Measurements from ENCODE around the gene SV2B.

SV2B gene

DNA sequence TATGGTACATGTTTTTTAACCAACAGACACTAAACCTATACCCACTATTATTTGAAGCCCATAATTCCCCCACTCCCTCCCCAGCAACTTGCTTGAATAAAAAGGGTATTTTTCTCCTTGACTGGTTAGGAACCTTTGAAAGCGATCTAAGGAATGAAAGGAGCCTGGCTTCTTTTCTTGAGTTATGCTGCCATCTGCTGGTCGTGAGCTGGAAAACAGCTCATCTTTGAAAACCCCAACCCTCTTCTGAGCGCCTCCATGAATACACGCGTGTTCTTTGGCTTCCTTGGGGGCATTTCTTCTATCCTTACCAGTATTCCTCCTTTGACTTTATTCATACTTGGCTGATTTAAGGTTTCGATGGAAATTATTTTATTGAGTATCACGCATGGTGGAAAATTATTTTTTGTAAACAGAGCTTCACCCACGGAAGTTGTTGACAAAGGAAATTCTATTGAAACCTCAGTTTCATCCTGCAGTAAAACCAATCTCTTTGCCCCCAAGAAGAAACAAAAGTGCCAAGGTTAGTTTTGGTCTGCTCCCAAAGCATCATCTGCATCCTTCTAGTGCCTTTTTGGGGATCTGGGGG is 171.6 kb downstream of the SV2B start:
- peak; percentile 41 for DNase-seq (ENCODE audit: low read depth)

DNA sequence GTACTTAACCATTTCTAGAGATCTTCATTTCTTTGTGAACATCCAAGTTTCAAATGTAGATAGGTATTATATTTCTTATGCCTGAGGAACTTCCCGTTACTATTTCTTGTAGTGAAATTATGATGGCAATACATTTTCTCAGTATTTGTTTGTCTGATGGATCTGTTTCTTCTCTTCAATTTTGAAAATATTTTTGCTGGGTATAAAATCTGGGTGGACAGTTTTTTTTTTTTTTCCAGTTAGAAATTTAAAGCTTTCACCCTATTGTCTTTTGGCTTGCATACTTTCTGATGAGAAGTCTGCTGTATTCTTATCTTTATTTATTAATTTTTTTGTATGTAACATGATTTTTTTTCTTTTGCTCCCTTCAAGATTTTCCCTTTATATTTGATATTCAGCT is 175.8 kb downstream of the SV2B start:
- DNase-seq (ENCODE audit: low read depth) = no peak

DNA sequence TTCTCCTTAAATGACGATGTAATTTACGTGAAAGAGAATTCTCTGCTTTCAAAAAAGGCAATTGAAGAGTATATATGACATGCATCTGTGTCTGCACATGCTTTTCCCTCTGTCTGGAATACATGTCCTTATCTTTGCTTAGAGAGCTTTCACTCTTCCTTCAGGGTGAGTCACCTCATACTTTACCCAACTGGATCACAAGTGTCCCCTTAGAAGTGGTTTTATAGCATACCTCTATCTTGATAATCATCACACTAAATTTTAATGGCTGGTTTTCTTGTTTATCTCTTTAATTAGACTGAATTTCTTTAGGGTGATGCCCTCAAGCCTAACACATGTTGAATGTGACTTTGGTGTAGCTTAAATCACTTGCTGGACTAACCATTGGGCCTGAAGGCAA is 178.9 kb downstream of the SV2B start:
- no peak for DNase-seq (ENCODE audit: low read depth)

DNA sequence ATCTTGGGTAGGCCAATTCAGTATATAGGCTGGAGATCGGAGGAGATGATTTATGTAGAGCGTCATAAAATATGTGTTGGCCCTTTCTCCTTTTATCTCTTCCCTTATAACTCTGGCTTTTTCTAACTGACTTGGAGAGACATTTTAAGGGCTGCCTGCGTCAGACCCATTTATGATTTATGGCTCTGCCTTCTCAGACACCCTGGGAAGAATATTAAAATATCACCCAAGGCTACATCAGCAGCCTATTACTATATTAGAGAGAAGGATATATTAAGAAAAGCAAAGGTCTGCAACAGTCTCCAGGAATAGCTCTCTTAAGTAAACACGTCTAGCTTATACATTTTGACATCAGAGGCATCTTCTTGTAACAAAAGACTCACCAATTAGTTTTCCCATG is 179.4 kb downstream of the SV2B start:
- no peak for DNase-seq (ENCODE audit: low read depth)

DNA sequence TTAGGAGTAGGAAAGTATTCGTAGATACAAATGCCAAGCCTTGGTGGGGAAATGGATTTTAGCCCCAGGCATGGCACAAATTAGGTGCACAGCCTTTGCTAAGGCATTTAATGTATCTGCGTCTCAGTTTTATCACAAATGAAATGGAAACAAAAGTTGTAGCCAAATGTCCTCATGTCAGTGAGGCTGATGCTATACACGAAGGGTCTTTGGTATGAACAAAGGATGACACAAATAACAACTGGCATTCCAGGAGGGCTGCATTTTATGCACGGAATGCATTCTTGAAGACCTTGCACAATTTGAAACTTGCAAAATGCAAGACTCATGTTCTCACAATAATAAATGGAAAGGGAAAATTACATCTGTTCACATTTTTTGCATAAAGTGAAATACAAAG is 181.9 kb downstream of the SV2B start:
- no peak for DNase-seq (ENCODE audit: low read depth)

DNA sequence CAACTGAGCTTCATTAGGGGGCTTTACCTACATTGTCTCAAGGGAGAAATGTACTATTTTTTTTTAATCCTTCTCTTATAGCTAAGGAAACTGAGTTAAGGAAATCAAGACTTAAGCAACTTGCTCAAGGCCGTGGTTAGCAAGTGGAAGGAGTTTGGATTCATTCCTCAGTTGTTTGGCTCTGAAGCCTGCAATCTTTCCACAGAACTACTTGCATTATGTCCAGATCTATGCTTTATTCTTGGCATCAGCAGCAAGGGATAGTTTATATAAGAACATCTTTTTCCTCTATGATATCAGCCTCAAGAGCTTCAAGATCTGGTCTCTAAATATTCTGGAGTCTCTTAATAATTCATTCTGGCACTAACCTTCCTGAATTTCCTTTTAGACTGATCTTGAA is 182.4 kb downstream of the SV2B start:
- no peak for DNase-seq (ENCODE audit: low read depth)

DNA sequence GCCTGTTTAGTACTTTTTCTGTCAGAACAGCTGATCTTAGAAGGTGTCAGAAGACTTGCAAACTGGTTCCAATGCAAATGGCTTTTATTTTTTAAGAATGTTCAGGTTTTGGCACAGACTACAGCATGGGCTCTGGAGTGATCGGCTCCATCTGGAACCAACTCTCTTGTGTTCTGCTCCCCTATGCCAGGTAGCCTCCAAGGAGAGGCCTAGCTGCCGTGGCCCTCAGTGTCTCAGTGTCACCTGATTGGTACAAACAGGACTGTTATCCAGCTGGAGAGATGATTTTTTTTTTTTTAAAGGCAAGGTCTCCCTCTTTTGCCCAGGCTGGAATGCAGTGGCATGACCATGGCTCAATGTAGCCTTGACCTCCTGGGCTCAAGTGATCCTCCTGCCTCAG is 183.1 kb downstream of the SV2B start:
- DNase-seq (ENCODE audit: low read depth) = no peak

DNA sequence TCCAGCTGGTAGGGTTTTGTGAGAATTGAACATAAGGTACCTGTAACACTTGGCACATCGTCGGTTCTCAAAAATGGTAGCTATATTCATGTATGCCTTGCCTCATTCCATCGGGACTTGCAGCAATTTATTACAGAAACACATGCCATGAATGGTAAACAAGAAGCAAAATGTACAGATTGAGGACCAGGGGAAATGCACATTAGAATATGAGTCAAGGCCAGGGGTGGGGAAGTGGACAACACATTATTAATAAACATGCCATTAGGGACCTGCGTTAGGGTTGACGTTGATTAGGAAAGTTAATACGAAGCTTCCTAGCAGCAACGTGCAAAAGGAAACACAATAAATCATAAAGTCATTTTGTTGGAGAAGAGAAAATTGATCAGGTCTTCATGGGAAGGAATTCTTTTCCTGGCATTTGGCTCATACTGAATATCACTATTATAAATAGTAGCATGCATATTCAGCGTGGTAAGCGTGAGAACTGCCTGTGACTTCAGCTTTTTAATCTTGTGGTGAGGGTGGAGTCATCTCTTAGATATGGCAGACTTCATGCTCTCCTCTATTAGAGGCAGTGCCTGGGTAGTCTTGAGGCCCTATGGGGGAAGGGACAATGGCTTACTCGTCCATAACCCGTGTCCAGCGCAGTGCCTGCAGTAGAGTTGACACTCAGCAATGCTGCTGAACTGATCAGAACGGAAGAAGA is 184.9 kb downstream of the SV2B start:
- DNase-seq (ENCODE audit: low read depth) = no peak

DNA sequence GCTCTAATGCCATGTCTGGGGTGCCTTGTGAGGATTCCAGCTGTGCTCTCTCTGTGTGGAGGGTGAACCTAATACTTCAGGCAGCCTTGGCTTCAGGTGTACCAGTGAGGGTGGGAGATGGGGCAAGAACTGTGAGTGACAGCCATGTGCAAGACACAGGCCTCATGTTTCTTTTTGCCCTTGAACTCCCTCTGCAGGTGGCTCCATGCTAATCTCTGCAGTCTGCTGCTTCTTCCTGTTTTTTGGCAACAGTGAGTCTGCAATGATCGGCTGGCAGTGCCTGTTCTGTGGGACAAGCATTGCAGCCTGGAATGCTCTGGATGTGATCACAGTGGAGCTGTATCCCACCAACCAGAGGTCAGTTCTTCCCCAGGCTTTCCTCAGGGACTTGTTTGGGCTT is 189.3 kb downstream of the SV2B start:
- DNase-seq (ENCODE audit: low read depth) = no peak

DNA sequence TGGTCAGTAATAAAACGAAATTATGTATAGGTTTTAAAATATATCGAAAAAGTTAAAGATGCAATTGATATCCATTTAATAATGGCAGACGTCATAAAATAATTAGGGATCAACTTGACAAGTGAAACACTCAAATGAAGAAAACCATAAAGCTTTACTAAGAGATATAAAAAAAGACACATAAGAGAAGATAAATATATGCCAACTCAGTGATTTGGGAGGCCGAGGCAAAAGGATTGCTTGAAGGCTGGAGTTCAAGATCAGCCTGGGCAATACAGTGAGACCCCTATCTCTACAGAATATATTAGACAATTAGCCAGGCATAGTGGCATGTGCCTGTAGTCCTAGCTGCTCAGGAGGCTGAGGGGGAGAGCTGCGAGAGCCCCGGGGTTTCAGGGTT is 190.5 kb downstream of the SV2B start:
- no peak for DNase-seq (ENCODE audit: low read depth)

DNA sequence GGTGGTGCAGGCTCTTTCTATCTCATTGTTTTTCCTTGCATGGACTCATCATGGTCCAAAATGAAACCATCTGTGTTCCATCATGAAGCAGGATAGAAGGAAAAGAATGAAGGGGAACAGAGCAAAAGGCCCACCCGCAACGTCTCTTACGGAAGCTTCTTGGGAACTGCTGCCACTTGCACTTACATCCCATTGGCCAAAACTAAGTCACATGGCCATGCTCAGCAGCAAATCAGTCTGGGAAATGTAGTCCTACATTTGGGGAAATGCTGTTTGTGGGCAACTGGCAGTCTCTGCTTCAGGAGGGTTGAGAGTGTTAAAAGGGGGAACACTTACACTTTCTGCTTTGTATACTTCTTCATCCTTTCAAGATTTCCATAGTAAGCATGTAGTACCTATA is 191.6 kb downstream of the SV2B start:
- no peak for DNase-seq (ENCODE audit: low read depth)

DNA sequence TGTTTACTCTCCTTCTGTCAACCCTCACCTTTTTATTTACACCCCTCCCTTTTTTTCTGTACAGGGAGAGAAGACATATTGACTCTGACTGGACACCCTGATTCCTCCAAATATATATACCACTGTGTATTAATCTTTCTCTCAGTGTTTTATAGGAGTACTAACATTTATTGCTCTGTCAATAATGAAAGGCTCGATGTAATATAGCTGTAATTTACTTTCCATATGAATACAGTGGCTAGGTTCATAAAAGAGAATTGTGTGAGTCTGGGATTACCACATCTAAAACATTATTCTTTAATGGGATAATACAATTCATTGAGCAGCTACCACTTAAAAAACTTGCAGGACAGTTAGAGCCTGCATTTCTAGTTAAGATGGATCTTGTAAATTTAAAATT is 194.3 kb downstream of the SV2B start:
- DNase-seq (ENCODE audit: low read depth) = no peak

DNA sequence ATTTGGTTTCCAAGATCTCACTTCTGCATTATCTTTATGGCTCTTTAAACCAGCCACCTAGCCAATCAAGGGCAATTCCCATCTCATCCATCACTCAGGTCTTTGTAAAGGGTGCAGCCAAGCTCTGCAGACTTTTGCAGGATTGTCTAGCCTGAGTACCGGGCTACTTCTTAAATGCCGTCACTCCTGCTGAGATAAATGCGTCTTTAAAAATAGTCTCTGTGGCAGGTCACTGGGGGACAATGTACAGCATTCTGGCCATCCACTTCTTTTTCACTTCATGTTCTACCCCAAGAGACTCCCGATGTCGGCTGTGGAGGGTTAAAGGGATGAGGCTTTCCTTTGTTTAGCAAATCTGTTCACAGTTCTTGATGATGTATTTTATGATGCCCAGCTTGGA is 194.7 kb downstream of the SV2B start:
- no peak for DNase-seq (ENCODE audit: low read depth)

DNA sequence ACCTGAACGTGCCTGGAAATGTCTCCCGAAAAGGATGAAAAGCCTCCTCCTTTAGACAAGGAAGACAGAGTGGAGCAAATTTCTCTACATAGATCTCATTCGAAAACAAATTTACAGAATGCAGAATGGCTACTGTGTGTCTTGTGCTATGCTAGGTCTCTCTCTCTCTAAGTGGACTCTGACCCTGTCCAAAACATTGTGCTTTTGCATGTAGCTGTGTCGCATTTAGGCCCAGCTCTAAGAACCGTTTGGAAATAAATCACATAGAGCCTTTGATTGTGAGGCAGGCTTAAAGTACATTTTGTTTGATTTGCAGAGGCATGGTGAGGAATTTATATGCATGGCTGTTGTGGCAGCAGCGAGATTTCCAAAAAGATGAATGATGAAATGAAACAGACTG is 198.0 kb downstream of the SV2B start:
- DNase-seq (ENCODE audit: low read depth) = no peak

DNA sequence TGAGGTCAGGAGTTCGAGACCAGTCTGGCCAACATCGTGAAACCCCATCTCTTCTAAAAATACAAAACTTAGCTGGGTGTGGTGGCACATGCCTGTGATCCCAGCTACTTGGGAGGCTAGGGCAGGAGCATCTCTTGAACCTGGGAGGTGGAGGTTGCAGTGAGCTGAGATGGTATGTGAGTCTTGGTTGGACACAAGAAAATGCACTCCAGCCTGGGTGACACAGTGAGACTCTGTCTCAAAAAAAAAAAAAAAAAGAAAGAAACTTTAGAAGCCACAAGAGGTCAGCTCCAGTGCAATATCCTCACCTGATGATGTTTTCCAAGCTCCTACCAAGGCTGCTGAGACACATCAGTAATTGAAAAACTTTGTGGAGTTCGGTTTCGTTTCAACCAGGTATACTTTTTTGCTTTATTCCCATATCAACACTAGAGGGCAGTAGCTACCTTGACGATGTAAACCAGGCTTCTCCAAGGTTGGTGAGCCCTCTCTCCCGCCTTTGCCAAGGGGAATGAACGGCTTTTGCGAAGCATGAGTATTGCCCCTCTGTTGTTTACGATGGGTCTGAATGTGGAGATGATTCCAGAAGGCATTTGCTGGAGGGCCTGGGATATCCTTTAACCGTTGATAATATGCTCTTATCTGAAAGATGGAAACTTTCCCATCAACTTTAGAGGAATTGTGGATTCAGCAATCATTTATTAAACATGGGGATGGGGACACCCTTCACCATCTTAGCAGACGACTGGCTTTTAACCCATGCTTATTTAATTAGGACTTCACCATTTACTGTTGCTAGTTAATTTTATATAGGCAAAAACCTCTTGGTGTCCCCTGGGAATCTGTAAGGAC is 202.8 kb downstream of the SV2B start:
- DNase-seq (ENCODE audit: low read depth) = peak; percentile 23

DNA sequence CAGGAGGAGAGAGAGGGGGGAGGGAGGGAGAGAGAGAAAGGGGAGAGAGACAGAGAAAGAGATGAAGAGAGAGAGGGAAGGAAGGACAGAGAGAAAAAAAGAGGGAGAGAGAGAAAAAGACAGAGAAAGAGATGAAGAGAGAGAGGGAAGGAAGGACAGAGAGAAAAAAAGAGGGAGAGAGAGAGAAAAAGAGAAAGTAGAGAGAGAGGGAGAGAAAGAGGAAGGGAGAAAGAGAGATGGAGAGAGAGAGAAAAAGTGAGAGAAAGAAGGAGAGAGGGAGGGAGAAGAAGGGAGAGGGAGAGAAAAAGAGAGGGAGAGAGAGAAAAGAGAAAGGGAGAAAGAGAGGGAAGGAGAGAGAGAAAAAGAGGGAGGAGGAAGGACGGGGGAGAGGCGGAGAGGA is 204.2 kb downstream of the SV2B start:
- DNase-seq (ENCODE audit: low read depth) = no peak

DNA sequence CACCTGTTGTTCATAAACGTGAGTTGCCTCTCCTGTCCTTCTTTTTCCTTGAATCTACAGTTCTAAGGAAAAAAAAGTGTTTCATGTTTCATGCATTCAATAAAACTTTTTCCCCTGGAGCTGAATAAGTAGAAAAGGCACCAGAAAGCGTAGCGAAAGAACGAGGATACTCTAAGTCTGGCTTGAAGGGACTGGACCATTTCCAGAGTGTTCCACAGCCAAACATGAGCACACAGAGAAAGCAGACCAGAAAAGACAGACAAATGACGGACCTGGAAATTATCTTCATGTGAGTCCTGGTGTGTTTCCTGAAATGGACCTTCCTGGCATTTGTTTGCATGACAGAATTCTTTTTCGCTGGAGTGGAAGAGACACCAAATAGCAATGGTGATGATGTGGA is 204.7 kb downstream of the SV2B start:
- no peak for DNase-seq (ENCODE audit: low read depth)

DNA sequence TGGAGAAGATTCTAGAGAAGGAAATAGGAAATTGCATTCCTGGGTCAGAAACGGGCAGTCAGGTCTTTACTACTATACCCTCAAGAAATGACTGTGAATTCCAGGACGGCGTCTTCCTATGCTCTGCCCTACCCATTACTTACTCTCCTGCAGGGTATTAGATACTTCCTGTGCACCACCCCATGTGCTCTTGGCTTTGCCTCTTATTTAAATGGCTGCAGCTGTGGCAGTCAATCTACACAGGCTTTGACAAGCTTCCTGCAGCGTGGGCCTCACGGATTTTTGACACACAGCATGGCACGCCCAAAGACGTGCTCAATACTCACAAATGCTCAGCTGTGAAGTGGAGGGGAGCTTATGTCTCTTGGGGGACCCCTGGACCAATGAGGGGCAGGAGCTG is 206.1 kb downstream of the SV2B start:
- no peak for DNase-seq (ENCODE audit: low read depth)

DNA sequence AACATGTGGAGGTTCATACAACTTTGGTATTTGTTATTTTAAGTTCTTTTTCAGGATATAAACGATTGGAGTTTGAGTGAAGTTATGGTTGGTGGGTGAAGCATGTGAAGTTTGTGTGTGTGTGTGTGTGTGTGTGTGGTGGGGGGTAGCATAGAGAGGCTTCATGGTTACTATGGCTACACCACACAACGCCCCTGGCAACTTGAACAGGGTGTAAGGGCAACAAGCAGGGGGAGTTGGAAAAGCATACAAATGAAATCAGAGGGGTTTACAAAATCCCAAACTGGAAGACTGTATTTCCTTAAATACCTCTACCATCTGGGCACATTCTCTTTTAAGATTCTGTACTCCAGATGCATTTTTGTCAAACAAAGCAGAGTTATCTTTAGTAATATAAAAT is 207.5 kb downstream of the SV2B start:
- DNase-seq (ENCODE audit: low read depth) = no peak

DNA sequence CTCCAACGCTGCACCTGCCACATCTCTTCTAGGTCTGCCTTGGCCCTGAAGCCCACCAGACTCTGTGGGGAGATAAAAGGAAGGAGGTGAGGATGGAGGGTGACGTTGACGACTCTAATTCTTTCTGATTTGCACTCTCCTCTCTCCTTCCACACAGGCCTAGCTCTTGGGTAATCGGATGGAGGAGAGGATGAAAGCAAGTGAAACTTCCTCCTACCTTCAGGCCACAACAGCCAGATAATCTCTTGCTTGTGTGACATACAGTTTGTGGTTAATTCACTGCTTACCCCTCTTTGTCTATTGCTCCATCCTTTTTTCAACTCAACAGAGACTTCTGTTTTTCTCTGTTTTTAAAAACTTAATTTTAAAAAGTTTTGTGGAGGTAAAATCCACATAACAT is 208.1 kb downstream of the SV2B start:
- no peak for DNase-seq (ENCODE audit: low read depth)

DNA sequence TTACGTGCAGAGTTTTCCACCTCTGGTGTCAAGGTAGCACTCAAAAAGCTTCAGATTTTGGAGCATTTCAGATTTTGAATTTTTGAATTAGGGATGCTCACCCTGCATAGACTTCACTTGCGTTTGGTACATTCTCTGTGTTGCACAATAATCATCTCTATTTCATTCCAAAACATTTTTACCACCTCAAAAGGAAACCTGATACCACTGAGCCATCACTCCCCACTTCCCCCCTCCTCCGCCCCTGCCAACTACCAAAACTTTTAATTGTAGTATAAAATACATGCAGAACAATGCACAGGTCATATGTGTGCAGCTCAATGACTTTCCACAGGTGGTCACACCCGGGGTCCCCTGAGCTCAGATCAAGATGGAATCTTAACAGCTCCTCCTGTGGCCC is 208.8 kb downstream of the SV2B start:
- DNase-seq (ENCODE audit: low read depth) = no peak

DNA sequence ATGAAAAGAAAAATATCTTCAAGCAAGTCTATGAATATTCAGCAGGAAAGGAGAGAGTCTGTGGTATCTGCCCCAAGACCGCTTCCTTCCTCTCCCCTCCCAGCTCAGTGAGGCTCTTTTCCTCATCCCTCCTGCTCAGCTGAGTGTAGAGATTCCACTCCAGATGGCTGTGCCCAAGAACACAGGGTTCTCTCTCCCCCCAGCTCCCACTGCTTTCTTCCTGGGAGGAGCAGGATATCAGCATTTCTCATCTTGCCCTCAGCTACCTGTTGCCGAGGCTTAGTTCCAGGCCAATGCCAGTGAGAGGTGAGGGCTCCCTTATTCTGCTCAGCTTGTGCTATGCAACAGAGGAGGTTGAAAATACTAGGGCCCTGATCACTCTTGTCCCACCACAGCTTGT is 211.9 kb downstream of the SV2B start:
- DNase-seq (ENCODE audit: low read depth) = no peak

DNA sequence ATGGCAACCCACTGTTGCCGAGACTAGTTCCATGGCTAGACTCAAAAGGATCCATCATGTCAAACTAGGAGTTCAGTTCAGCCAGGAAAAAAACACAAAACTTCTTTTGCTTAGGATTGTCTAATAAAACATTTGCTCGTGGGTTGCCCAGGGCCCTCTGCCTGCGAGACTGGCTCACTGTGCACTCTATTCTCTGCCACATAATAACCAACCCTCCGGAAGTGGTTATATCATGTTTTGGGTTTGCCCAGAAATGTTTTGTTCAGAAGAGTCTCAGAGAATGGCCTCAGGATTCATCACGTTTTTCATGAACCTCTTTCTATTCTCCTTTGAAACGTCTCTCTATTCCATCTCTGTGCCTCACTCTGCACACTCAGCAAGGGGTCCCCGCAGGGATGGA is 216.1 kb downstream of the SV2B start:
- no peak for DNase-seq (ENCODE audit: low read depth)

All from HS-27A (cell line).